ENCODE results near the gene OMD. TPM values are rescaled to one million over a fixed set of nuclear protein-coding genes. Genes with fewer than 3 reads are reported as not detected.

The OMD gene
- total and polyA plus RNA-seq, 8 donors, result 0.47 to 8.5 (median 1.1) TPM

GRCh38 chr9:92406477-92406876, 17.8 kb downstream of the OMD start:
- TF ChIP-seq, protein P1, sequence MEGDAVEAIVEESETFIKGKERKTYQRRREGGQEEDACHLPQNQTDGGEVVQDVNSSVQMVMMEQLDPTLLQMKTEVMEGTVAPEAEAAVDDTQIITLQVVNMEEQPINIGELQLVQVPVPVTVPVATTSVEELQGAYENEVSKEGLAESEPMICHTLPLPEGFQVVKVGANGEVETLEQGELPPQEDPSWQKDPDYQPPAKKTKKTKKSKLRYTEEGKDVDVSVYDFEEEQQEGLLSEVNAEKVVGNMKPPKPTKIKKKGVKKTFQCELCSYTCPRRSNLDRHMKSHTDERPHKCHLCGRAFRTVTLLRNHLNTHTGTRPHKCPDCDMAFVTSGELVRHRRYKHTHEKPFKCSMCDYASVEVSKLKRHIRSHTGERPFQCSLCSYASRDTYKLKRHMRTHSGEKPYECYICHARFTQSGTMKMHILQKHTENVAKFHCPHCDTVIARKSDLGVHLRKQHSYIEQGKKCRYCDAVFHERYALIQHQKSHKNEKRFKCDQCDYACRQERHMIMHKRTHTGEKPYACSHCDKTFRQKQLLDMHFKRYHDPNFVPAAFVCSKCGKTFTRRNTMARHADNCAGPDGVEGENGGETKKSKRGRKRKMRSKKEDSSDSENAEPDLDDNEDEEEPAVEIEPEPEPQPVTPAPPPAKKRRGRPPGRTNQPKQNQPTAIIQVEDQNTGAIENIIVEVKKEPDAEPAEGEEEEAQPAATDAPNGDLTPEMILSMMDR (IDR thresholded peaks at IDR 0.05), result no peak
- DNase-seq (peak in 1 of 4 donors; percentile 65), ATAC-seq (peak; percentile 81)
- Histone ChIP-seq H3K27me3 (no peaks in the 10 kb centered on the region), H3K36me3 (no peaks in the 10 kb centered on the region), H3K27ac (peak overlapping the region; percentile 29 to 30), H3K9me3 (no peaks in the 10 kb centered on the region), H3K4me1 (peaks cover 7 to 10% of the 10 kb centered on the region in 2 donors), H3K4me3 (no peak overlapping the region)
- intact Hi-C loops (cut with DNase I), result no loop called here

DNA sequence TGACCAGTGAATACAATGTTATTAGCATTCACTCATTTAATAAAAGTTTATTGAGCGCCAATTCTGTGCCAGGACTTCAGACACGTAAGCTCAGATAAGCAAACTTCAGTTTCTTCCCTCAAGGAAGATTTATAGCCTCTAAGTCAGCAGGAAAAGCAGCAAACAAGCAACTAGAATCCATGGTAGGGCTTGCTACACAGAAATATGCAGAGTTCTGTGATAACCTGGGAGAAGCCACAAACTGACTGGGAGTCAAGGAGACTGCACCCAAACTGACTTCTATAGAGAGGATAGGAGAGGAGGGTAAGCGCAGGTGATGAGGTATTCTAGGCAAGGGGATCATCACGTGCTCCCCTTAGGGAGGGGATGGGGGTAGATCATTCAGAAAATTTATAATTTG, 18.5 kb downstream of the OMD start:
- Histone ChIP-seq H3K36me3 (no peaks in the 10 kb centered on the region), H3K4me3 (no peak overlapping the region), H3K4me1 (peaks cover 7 to 10% of the 10 kb centered on the region in 2 donors), H3K9me3 (no peaks in the 10 kb centered on the region), H3K27ac (peak overlapping the region; percentile 29 to 30), H3K27me3 (no peaks in the 10 kb centered on the region)
- DNase-seq (no peak), ATAC-seq (no peak)
- TF ChIP-seq, protein P1 (IDR thresholded peaks at IDR 0.05), result no peak
- intact Hi-C loops (cut with DNase I), result no loop called here

- TF ChIP-seq, protein P1 (IDR thresholded peaks at IDR 0.05), result no peak
- ATAC-seq (no peak), DNase-seq (peak in 1 of 4 donors; percentile 85)
- Histone ChIP-seq H3K36me3 (no peaks in the 10 kb centered on the region), H3K27ac (peak within 1 kb of the TSS in 1 of 2 donors; percentile 49), H3K27me3 (no peaks in the 10 kb centered on the region), H3K4me1 (peaks cover 7 to 10% of the 10 kb centered on the region in 2 donors), H3K9me3 (no peaks in the 10 kb centered on the region), H3K4me3 (no peak within 1 kb of the TSS)
- intact Hi-C loops (cut with DNase I), result no loop called here
Observed at GRCh38 chr9:92404042-92404836, 20.0 kb downstream of the OMD start, which contains the start of gene OGN. Gene OGN, minus strand, starts transcription at chr9:92404578. Its CDS starts 1,171 bp downstream, at chr9:92403407.

DNA sequence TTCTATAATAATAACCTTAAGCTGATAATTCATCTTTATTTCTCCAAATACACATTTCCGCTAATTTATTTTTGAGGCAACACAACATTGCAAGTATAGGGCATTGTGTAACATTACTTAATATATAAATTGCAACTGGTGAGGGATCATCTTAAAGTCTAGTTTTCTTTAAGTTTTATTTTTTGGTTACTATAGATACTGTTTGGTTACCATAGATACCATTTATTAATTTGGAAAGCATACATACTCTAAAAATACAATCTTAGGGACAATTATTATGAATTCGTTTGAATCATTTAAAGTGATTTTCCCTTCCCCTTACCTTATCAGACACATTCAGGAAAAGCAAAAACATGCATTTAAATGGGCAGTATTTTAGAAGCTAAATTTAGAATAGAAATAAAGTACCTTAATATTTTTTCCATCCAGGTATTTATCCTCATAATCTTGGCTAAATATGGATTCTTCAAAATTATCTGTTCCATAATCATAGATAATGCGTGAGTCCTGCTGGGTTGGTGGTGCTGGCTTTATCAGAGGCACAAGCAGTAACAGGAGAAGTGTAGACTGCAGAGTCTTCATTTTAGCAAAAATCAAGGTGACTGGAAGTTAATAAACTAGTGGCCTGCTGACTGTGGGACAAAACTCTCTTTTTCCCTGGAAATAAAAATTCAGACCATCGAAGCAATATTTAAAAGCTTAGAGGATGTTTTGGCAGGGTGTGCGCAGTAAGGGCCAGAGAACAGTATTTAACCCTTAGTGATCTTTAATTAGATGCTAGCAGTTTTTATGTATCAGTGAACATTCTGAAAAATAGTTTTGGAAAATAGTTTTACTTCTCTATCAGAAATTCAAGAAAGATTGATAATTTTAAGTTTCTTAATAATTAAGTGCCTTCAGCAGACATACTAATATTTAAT, 21.2 kb downstream of the OMD start:
- H3K4me3 ChIP-seq, result no peak overlapping the region
- ATAC-seq, result no peak
- H3K4me1 ChIP-seq, result peaks cover 7 to 10% of the 10 kb centered on the region in 2 donors

More for the DNA sequence above, 21.2 kb downstream of the OMD start:
- no peak for DNase-seq
- intact Hi-C loops (cut with DNase I), result no loop called here
- Histone ChIP-seq H3K27me3 (no peaks in the 10 kb centered on the region), H3K36me3 (no peaks in the 10 kb centered on the region), H3K9me3 (no peaks in the 10 kb centered on the region), H3K27ac (peak overlapping the region in 1 of 2 donors; percentile 49)
- TF ChIP-seq, protein P1 (IDR thresholded peaks at IDR 0.05), result no peak

Data from left lung (tissue), 10 donors.